Activated CD8-positive, alpha-beta memory T cell treated with anti-CD3 and anti-CD28 coated beads for 24 hours (primary cell): Measurements from ENCODE around the gene FGF23.
A peak's percentile ranks its signal among the peaks of the same experiment; 100 is the strongest.
"Not testable (repeated sequence)": the region's sequence is repeated elsewhere in the genome, so short reads cannot be mapped to it uniquely, and the experiment has no call there.

Experiments used
- DNase-seq: peaks from one replicate; pipeline ENCODE4 v3.0.0-alpha.2; 2020

The FGF23 gene

DNA sequence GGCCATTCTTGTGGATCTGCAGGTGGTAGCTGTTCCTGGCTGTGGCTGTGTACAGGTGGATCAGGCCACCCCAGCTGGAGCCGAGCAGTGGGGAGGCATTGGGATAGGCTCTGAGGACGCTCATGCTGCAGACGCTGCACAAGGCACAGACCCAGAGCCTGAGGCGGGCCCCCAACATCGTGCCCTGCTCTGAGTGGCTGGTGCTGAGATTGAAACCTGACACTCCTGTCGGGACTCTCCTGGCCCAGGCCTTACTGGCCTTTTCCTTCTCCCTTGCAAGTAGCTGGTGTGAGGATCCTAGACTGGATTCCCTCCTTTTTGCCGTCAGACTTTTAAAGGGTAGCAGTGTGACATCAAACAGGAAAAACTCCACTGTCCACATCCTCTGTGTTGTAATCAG, at the start of gene FGF23:
FGF23 (minus strand) TSS at position 308 of the 400 bp plus-strand sequence; CDS start at position 178, 130 bp downstream.
- no peak for DNase-seq

DNA sequence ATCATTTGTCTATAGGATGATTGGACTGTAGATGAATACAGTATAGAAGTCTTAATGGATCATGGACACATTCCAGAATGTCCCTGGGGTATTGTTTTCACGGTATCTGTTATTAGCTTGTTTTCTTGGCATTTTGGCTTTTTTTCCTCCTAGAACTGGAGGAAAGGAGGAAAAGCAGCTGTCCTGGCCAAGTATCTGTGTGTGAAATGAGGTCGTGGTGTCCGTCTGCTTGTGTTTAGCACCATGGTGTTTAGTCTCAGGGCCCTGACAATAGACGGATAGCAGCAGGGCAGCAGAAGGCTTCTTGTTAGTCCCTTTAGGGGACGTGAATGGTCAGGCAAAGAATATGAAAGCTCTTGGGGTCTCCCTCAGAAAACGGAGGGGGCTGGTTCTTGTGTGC, 44.9 kb upstream of the FGF23 start:
- no peak for DNase-seq

DNA sequence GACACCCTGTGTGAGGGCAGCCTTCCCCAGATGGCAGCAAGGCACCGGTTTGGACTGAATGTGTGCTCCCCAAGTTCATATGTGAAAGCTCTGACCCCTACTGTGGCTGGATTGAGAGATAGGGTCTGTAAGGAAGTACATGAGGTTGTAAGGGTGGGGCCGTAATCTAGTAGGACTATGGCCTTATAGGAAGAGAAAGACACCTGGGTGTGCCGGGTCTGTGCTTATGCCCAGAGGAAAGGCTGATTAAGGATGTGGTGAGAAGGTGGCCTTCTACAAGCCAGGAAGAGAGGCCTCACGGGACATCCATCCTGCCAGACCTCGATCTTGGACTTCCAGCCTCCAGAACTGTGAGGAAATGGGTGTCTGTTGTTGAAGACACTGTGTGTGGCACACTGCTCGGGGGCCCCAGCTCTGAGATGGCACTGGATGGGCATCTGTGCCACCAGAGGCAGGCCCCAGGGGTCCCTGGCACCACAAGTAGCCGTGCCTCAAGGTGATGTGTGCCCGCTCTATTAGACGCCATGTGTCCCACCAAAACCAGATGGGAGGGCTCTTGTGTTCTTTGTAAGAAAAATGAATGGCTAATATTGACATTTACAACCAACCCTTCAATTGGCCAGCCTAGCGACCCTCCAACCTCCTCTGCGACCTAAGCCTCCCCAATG, 44.1 kb upstream of the FGF23 start:
- DNase-seq, result no peak

DNA sequence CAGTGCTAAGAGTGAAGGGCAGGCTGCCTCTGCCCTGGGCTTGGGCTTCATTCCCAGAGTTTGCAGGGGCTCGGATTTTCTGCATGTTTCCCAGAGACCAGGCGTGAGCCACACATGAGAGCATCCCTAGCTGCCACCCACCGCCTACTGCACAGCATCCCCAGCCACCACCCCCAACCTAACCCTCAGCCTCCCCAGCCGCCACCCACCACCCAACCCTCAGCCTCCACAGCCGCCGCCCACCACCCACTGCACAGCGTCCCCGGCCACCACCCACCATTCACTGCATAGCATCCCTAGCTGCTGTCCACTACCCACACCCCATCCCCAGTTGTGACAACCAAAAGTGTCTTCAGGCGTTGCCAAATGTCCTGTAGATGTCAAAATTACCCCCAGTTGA, 43.5 kb upstream of the FGF23 start:
- no peak for DNase-seq

DNA sequence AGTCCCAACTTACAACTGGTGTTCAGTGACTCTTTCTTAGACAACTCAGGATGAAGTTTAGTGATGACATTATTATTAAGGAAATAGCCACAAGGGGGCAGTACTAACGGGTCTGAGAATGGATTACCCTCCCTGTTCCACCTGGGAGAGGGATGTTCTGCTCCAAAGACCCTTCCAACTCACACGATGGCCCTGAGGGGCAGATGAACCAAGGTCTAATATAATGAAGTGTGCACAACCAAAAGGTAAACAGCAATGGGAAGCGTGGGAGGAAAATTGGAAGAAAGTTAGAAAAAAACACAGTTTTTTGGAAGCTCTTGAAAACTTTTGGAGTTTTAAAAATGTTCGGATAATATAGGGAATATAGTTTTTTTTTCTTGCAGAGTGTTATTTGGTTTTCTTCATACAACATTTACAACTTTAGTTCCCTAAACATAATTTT, 42.1 kb upstream of the FGF23 start:
- peak; percentile 62 for DNase-seq

DNA sequence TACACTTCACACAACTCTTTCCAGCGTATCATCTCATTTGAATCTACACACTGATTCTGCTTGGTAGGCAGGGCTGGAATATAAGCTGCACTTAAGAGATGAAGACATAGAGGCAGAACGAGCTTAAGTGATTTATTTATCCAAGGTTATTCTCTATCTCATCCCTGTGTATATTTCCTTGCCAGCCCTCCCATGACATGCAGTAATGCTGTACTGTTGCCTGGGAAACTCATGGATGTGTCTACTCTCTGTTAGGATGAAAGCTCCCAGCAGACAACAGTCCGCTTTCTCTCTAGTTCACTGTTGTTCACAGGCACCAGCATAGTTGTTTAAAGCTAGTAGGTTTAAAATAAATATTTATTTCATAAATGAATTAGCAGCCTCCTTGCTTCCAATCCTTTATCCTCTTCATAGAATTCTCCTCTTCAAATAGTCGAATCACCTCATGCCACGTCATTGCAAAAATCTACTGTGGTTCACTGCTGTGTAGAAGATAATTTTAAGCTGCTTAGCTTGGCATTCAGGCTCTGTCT, 40.7 kb upstream of the FGF23 start:
- no peak for DNase-seq

DNA sequence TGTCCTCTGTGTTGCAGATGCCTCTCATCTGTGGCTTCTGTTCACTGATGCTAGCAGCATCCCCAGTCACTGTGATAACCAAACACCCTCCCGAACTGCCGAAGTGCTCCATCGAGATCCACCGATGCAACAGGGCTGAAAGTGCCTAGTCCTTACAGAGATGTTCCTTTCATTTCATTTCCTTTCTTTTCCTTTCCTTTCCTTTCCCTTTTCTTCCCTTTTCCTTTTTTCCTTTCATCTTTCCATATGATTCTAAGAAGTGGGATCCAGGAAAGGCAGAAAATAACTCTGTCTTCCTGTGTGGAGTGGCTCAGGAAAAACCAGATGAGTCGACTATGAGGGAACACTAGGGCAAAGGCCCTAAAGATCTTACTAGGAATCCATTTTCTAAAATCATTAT, 39.4 kb upstream of the FGF23 start:
- DNase-seq, result no peak

DNA sequence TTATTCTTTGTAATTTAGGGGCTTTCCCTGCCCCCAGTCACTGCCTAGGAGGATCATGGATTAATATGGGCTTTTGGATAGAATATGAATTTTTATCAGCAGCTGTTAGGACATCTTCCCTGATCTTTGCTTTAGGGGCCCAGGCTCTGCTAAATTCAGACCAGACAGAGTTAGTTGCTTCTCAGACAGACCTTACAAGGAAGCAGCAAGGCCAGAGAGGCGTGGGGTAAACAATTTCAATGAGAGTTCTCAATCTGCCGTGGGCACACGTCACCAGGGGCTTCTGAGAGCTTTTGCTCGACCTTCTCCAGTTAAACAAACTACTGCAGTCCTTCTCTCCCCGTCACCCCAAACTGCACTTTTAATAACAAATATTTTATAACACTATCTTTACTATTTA, 38.4 kb upstream of the FGF23 start:
- no peak for DNase-seq

DNA sequence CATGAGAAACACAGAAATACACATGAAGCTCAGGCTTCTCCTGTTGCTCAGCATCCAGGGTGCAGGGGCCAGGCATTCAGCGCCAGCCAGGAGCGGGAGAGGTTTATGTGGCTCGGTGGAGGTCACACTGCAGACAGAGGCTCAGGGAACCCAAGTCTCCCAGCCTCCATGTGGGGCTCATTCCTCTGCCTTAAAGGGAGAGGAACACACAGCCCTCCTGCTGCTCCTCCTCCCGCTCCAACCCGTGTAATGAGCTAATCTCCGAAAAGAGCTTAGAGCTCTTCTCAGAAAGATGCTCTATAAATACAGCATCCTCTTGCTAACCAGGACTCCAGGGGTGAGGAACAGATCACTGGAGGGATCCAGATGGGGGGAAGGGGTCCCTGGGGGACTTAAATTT, 37.9 kb upstream of the FGF23 start:
- DNase-seq, result no peak

DNA sequence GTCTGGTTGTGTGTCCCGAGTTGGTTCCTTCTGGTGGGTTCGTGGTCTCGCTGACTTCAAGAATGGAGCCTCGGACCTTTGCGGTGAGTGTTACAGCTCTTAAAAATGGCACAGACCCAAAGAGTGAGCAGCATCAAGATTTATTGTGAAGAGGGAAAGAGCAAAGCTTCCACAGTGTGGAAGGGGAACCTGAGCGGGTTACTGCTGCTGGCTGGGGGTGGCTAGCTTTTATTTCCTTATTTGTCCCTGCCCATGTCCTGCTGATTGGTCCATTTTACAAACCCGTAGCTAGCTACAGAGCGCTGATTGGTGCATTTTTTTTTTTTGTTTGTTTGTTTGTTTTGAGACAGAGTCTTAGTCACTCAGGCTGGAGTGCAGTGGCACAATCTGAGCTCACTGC, 36.8 kb upstream of the FGF23 start:
- DNase-seq, result no peak

DNA sequence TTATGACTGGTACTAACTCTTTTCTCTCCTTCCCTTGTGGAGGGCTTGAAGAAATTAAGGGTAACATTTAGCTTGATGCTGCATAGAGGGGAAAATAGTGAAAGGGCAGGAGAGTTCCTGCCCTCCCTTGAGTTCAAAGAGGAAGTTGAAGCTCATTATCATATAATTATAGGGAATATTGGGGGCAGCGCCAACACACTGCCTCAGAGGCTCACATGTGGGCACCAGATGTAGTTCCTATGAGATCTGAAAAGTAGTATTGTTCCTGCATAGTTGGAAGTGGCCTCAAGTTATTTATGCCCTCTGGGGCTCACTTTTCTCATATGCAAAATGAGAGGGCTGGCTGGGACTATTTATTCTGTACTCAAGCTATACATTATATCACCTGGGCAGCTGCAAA, 33.0 kb upstream of the FGF23 start:
- no peak for DNase-seq

DNA sequence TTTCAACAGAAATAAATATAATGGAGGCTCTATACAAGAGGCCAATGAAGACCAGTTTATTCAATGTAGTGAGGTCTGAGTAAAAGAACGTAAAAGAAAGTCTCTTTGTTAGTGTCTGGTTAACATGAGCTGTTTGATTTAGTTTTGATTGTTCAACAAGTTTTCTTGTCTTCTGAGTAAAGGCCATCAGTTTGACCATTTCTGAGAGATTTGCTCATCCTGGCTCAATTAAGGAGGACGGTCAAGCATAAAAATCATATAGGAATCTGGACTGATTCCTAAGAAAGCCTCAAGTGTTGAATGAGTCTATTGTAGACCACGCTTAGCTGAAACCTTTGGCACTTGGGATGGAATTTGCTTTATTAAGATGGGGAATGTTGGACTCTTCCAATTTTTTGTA, 32.5 kb upstream of the FGF23 start:
- DNase-seq, result no peak

DNA sequence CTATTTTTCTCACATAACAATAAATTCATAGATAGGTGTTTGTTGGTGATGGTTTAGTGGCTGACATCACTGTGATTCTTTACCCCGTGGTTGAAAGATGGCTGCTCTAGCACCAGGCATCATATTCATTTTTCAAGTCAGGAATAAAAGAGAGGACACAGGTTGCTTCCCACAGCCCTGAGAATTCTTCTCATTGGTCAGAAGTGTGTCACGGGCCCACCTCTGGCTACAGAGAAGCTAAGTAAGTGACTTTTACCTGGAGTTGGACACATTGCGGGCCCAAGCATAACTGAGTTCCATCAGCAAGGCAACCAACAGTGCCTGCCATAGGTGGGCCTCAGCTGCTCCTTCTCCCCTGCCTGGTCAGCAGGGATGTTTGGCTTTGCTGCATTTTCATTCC, 27.6 kb upstream of the FGF23 start:
- DNase-seq, result no peak

DNA sequence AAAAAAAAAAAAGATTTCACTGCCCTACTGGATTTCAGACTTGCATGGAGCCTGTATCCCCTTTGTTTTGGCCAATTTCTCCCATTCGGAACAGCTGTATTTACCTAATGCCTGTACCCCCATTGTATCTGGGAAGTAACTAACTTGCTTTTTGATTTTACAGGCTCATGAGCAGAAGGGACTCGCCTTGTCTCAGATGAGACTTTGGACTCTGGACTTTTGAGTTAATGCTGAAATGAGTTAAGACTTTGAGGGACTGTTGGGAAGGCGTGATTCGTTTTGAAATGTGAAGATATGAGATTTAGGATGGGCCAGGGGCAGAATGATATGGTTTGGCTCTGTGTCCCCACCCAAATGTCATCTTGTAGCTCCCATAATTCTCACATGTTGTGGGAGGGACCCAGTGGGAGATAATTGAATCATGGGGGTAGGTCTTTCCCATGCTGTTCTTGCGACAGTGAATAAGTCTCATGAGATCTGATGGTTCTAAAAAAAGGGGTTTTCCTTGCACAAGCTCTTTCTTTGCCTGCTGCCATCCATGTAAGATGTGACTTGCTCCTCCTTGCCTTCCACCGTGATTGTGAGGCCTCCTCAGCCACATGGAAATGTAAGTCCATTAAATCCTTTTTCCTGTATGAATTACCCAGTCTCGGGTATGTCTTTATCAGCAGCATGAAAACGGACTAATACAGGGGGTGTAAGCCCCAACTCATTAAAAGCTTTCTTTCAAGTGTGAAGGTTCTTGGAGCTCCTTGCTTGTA, 25.5 kb upstream of the FGF23 start:
- DNase-seq, result not testable (repeated sequence)

DNA sequence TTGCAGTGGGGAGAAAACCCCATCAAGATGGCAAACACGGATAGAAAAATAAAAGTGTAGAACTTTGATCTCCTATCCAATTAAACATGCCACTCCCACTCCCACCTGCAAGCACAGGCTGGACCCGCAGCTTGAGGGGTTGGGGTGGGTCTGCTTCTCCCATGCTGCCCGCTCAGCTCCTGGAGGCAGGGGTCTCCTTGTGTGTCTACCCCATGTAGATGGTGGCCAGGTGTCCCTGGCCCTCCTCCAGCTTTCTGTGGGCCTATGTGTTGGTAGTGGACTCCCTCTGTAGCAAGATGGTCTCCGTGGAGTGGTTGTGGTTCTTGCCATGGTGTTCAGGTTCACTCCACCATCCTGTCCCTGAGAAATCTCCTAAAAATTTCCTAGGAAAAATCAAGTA, 23.5 kb upstream of the FGF23 start:
- DNase-seq, result no peak

DNA sequence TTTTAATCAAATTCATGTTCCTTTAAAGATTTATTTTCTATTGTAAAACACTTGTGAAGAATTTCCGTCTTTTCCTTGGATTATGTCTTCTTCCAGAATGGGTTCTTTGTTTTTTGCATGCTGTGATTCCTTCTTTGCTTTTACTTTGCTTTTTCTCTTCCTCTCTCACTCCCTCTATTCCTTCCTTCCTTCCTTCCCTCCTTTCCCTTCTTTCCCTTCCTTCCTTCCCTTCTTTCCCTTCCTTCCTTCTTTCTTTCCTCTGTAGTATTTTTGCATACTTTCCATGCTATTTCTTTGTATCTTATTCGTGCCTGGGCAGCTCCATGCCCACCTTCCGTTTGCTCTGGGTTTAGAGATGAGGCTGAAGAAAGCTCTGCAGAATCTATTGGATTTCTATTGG, 21.6 kb upstream of the FGF23 start:
- no peak for DNase-seq

DNA sequence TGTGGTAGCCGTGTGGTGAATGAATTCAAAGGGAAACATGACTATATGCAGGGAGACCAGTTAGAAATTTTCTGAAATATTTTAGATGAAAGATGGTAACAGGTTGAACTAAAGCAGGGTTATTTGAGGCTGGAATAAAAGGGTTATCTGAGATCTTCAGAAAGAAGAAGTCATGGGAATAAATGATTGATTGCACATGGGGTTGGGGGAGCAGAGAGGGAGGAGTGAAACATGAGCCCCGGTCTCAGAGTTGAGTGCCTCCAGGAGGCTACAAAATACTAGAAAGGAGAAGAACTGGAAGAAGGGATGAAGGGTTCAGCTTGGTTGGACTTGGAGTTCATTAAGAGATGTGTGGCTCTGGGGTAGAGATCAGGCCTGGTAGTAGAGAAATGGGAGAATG, 16.3 kb upstream of the FGF23 start:
- DNase-seq, result no peak

DNA sequence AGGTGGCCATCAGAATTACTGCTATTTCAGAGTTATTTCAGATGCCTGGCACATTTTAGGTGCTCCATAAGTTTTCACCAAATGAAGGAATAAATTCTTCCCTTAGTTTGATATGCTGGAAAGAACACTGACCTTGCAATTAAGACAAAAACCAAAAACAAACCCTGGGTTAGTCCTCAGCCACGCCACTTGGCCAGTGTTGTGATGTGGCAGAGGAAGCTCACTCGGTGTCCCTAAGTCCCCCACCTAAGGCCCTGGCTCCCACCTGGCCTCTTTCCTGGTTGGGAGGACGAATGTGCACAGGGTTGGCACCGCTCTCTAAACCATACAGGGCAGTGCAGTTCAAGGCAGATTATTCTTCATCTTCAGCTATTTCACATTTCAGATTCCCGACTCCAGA, 13.7 kb upstream of the FGF23 start:
- DNase-seq, result no peak

DNA sequence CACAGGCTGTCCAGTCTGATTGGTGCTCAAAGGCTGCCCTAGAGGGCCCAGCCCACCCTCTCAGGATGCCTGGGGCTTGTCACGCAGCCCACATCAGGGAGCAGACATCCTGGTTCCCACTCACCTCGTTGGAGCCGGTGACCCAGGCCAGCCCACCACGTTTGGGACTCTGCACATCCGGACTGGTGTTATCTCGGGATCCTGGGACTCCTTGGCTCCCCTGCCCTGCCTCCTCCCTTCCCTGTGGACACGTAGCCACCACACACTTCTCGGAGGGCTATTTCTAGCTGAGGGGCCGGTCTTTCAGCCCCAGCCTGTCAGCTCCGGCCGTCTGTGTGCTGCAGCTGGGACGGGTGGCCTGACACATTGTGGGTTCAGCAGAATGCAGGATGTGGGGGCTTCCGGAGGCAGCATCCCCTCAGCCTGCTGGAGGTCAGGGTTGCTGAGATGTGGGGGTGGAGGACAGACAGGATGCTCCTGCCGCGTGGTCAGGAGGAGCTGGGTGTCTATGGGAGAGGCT, 12.8 kb upstream of the FGF23 start:
- no peak for DNase-seq

DNA sequence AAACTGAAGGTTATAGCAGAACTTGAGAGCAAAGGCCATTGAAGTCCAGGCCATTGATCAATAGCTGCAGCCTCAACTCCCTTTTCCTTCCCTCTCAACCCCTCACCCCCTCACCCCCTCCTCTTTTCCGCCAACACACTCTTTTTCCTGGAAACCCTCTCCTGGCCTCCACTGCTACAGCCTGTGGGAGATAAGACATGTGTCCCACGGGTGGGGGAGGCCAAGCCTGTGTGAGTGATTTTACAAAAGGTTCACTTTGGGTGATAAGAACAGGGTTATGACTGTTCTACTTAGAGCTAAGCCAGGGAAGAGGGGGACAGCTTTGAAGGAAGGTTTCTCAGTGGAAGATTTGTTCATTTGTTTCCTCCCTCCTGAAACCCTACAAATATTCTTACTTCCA, 9.2 kb upstream of the FGF23 start:
- DNase-seq, result no peak

DNA sequence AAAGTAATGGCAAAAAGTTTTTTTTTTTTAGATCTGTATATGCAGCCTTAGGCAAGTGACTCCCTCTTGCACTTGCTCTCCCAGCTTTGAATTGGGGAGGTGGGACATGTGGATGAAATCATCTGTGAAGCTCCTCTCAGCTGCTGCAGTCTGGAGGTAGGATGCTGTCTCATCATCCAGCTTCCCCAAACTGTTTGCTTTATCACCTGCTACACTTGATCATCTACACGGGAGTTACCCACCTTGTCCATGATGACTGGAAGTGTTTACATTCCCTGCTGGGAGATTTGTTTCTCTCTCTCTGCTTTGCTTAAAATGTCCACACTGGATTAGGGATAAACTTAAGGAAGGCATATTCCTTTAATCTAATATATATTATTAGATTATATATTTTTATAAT, 8.5 kb upstream of the FGF23 start:
- no peak for DNase-seq

DNA sequence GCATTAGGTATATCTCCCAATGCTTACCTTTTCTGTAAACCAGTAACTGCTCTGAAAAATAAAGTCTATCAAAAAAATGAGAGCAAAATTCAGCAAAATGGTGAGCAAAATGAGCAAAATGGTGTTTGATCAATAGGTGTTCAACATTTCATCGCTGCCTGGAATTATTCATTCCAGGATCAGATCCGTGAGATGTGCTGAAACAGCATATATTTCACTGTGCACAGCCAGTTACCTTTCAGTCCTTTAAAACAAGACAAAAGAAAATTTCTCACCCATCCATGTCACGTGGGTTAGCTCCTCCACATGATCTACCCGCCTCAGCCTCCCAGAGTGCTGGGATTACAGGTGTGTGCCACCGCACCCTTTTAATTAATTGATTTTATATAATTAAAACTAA, 8.1 kb upstream of the FGF23 start:
- no peak for DNase-seq

DNA sequence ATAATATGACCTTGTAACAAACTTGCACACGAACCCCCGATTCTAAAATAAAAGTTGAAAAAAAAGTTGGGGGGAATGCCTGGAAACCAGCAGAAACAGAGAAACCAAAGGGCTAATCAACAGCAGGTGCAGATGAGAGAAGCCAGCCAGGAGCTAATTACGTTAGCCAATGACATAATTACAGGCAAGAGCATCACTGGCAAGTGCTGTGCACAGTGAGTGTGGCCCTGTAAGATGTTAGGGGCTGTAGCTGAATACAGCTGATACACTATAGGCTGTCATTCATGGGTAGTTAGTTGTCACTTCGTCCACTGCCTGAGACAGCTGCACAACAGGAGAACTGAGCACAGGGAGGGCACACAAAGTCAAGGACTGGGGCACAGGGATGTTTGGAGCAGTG, 7.3 kb upstream of the FGF23 start:
- no peak for DNase-seq

DNA sequence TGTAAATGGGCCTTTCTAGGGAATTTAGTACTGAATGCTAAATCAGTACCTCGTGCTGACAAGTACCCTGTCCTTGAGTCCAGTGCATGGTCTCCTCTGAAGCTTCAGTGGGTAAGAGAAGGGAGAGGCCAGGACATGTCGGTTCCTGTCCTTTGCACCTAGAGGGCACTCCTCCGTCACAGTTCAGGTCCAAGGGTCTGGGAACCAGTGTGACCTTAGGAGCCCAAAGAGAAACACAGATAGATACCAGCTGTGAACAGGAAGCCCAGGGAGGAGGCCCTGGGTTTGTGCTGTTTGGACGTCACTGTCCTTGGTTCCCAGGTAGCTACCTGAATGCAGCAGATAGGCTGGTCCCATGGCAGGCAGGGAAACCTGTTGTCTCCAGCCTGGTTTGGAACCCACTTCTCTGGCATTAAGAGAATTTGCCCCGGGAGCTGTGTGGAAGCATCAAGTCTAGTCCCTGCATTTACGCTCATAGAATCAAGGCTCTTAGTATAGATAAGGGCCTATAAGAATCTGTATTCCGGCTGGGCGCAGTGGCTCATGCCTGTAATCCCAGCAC, 3.9 kb upstream of the FGF23 start:
- DNase-seq, result no peak
